Smooth muscle cell (in vitro differentiated cells): ENCODE measurements around the gene WDR45B. TPM values are rescaled to one million over a fixed set of nuclear protein-coding genes. Genes with fewer than 3 reads are reported as not detected.

ENCODE experiments used
- DNase-seq: peaks from one replicate; lab custom pipeline; 2025; ENCODE audit not compliant: unreplicated experiment; lab: John Stamatoyannopoulos, UW
- H2AFZ ChIP-seq: fragments of 200-600 bp; sonication (generic); 2 replicates; pipeline ENCODE4 v1.6.0; 2016; ENCODE audit warnings: antibody characterized with exemption, low read depth, mild to moderate bottlenecking
- H3F3A ChIP-seq: fragments of 200-600 bp; sonication (generic); 2 replicates; pipeline ENCODE4 v1.6.0; 2017; ENCODE audit warnings: antibody characterized with exemption, low read depth
- H3K27ac ChIP-seq: fragments of 200-600 bp; sonication (generic); 2 replicates; pipeline ENCODE4 v1.5.1; 2016; ENCODE audit warnings: low read depth, mild to moderate bottlenecking
- H3K27me3 ChIP-seq: fragments of 200-600 bp; sonication (generic); 2 replicates; pipeline ENCODE4 v1.6.1; 2016; ENCODE audit warnings: low read depth, mild to moderate bottlenecking
- H3K36me3 ChIP-seq: fragments of 200-600 bp; sonication (generic); 2 replicates; pipeline ENCODE4 v1.5.1; 2016; ENCODE audit warnings: low read depth
- H3K4me1 ChIP-seq: fragments of 200-600 bp; sonication (generic); 2 replicates; pipeline ENCODE4 v1.5.1; 2016; ENCODE audit warnings: low read depth
- H3K4me2 ChIP-seq: fragments of 200-600 bp; sonication (generic); 2 replicates; pipeline ENCODE4 v1.6.0; 2016; ENCODE audit warnings: mild to moderate bottlenecking
- H3K4me3 ChIP-seq: fragments of 200-600 bp; sonication (generic); 2 replicates; pipeline ENCODE4 v1.5.1; 2016; ENCODE audit warnings: mild to moderate bottlenecking
- H3K79me2 ChIP-seq: fragments of 200-600 bp; sonication (generic); 2 replicates; pipeline ENCODE4 v1.6.0; 2016; ENCODE audit warnings: low read depth, mild to moderate bottlenecking
- H3K9ac ChIP-seq: fragments of 200-600 bp; sonication (generic); 2 replicates; pipeline ENCODE4 v1.6.0; 2016; ENCODE audit warnings: low read depth
- H3K9me3 ChIP-seq: fragments of 200-600 bp; sonication (generic); replicated peaks from 2 replicates; pipeline ENCODE4 v1.5.1; 2016; ENCODE audit warnings: low read depth
- H4K20me1 ChIP-seq: fragments of 200-600 bp; sonication (generic); 2 replicates; pipeline ENCODE4 v1.6.0; 2016; ENCODE audit warnings: low read depth
- CTCF ChIP-seq: fragments of 200-600 bp; sonication (generic); IDR thresholded peaks from 2 replicates; pipeline ENCODE4 v1.5.1; 2017; ENCODE audit warnings: borderline replicate concordance, mild to moderate bottlenecking, antibody characterized with exemption; ENCODE audit not compliant: insufficient read depth, poor library complexity, severe bottlenecking
- WGBS: methylation state at CpG from one replicate; pipeline ENCODE4 v1.1.7; 2016; ENCODE audit warnings: low lambda C conversion rate; 5-methylcytosine and 5-hydroxymethylcytosine counted together
- polyA plus RNA-seq: library from polyadenylated mRNA; unstranded; fragments of >200 nt; fragmentation: Nextera tagmentation; extraction: Ambion mirVana; gene quantifications from 2 replicates; pipeline ENCODE4 v1.2.1, GENCODE V29; 2016
- total RNA-seq: library from RNA; depleted of rRNA; stranded (reverse); fragments of >200 nt; gene quantifications from 2 replicates; pipeline ENCODE4 v1.2.3, GENCODE V29; 2014

The WDR45B gene
- total and polyA plus RNA-seq, 2 experiments from 2014 or later: 73.0 to 94.6 TPM

GRCh38 chr17:82609655-82610054, 38.6 kb downstream of the WDR45B start:
- Histone ChIP-seq H4K20me1 (no peaks in the 10 kb centered on the region), H3K4me3 (no peak overlapping the region), H3K9ac (no peak overlapping the region), H3K27ac (no peak overlapping the region), H3F3A (no peaks in the 10 kb centered on the region), H3K4me1 (no peaks in the 10 kb centered on the region), H2AFZ (no peak overlapping the region), H3K4me2 (no peak overlapping the region), H3K36me3 (no peaks in the 10 kb centered on the region), H3K79me2 (no peaks in the 10 kb centered on the region), H3K27me3 (no peaks in the 10 kb centered on the region), H3K9me3 (no peaks in the 10 kb centered on the region)
- no peak for TF ChIP-seq CTCF
- WGBS: 90% methylated on average over 4 of the region's 4 CpGs
- no peak for DNase-seq

- DNase-seq: no peak
- Histone ChIP-seq H3F3A (no peaks in the 10 kb centered on the region), H2AFZ (no peak overlapping the region), H3K36me3 (no peaks in the 10 kb centered on the region), H3K79me2 (no peaks in the 10 kb centered on the region), H3K9ac (no peak overlapping the region), H3K4me2 (no peak overlapping the region), H4K20me1 (no peaks in the 10 kb centered on the region), H3K9me3 (no peaks in the 10 kb centered on the region), H3K4me3 (no peak overlapping the region), H3K4me1 (no peaks in the 10 kb centered on the region), H3K27me3 (no peaks in the 10 kb centered on the region), H3K27ac (no peak overlapping the region)
- WGBS: 78% methylated on average over 5 of the region's 5 CpGs
- TF ChIP-seq CTCF: no peak
Observed at GRCh38 chr17:82608816-82609215, 39.4 kb downstream of the WDR45B start.

- Histone ChIP-seq H3K79me2 (no peaks in the 10 kb centered on the region), H3K9me3 (no peaks in the 10 kb centered on the region), H3K4me2 (no peak overlapping the region), H3F3A (peaks cover 6% of the 10 kb centered on the region), H3K4me1 (no peaks in the 10 kb centered on the region), H3K4me3 (no peak overlapping the region), H4K20me1 (no peaks in the 10 kb centered on the region), H3K27ac (peak overlapping the region; percentile 18), H3K9ac (no peak overlapping the region), H3K36me3 (peaks cover 5% of the 10 kb centered on the region), H3K27me3 (no peaks in the 10 kb centered on the region), H2AFZ (no peak overlapping the region)
- TF ChIP-seq CTCF: no peak
- WGBS: 85% methylated on average over 16 of the region's 16 CpGs
- no peak for DNase-seq
Observed at GRCh38 chr17:82605939-82606600, 42.2 kb downstream of the WDR45B start.

DNA sequence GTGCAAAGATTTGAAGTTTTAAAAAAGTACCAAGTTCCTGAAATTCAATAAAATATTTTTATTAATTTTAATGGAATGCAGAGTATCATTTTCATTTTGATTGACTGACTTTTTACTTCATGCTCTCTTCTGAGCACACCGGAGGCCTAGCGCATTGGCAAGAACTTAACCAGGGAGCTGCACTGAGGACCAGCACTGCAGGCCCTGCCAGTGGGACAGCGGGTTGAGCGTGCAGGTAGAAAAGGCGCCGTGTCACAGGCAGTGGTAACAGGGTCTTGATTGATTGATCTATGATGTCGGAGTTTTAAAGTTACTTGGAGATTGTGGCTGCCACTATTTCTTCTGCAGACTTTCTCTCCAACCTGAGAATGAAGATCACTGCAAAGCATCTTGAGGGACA, 43.7 kb downstream of the WDR45B start:
- Histone ChIP-seq H3K79me2 (no peaks in the 10 kb centered on the region), H3K4me1 (no peaks in the 10 kb centered on the region), H3K27me3 (no peaks in the 10 kb centered on the region), H2AFZ (no peak overlapping the region), H3K9ac (no peak overlapping the region), H3F3A (peaks cover 6% of the 10 kb centered on the region), H3K27ac (no peak overlapping the region), H3K9me3 (no peaks in the 10 kb centered on the region), H3K4me3 (no peak overlapping the region), H3K4me2 (no peak overlapping the region), H3K36me3 (peaks cover 5% of the 10 kb centered on the region), H4K20me1 (peaks cover 6% of the 10 kb centered on the region)
- WGBS: 97% methylated on average over 7 of the region's 7 CpGs
- TF ChIP-seq CTCF: no peak
- no peak for DNase-seq
